GM21576 (cell line): Measurements from ENCODE around the gene TNPO3.

Experiments
- ATAC-seq: cut with Tn5 transposase; IDR thresholded peaks from one replicate; pipeline ENCODE4 v1.9.1; 2021; ENCODE audit warnings: mild to moderate bottlenecking, moderate library complexity; ENCODE audit not compliant: unreplicated experiment

The TNPO3 gene

GRCh38 chr7:128911423-128912031 lies 143.4 kb downstream of the TNPO3 start:
- no peak for ATAC-seq

GRCh38 chr7:128910569-128910945 lies 144.4 kb downstream of the TNPO3 start, which contains the start of gene KCP:
KCP (minus strand) TSS chr7:128910709; CDS start chr7:128910676, 33 bp downstream.
- ATAC-seq = no peak

GRCh38 chr7:128909625-128910568 lies 145.0 kb downstream of the TNPO3 start:
- ATAC-seq = no peak

GRCh38 chr7:128908750-128909624 lies 145.9 kb downstream of the TNPO3 start:
- ATAC-seq = no peak

DNA sequence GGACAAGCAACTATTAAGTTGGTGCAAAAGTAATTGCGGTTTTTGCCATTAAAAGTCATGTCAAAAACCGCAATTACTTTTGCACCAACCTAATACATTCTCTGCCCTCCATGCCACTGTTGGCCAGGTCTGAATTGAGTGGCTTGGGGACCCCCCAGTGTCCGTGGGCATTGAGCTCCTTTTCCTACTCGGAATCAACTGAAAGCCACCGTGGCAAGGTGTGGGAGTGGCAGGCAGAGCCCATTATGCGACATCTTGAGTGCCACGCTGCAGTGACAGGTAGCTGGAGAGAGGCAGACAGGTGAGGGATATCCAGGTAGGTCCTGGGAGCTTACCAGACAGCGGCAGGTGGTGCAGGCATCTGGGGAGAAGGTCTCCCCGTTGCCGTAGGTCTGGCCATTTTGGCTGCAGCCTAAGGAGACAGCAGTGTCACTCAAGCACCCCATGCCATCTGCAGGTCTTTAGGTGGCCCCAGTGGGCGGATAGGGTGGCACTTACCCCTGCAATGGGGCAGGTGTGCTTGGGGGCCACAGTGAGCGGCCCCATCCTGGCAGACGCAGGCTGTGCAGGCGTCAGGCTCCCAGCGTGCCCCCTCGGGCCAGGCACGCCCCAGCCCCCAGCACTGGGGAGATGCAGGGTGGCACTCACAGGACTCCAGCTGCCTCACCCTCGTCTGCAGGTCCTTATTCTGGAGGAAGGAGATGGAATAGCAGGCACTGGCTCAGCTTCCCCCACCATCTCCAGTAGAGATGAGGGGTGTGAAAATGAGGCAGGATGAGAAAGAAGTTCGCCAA lies 147.9 kb downstream of the TNPO3 start:
- no peak for ATAC-seq

GRCh38 chr7:128906001-128906765 lies 148.7 kb downstream of the TNPO3 start:
- ATAC-seq = no peak

GRCh38 chr7:128904381-128905197 lies 150.3 kb downstream of the TNPO3 start:
- ATAC-seq = no peak
